GM18526 (cell line): ENCODE results near the gene ATAT1.

ENCODE experiments used
- POLR2A ChIP-seq: IDR thresholded peaks from 3 replicates; pipeline ENCODE4 v1.6.1; 2011; ENCODE audit not compliant: insufficient read length; ENCODE audit errors: extremely low read depth

The ATAT1 gene

DNA sequence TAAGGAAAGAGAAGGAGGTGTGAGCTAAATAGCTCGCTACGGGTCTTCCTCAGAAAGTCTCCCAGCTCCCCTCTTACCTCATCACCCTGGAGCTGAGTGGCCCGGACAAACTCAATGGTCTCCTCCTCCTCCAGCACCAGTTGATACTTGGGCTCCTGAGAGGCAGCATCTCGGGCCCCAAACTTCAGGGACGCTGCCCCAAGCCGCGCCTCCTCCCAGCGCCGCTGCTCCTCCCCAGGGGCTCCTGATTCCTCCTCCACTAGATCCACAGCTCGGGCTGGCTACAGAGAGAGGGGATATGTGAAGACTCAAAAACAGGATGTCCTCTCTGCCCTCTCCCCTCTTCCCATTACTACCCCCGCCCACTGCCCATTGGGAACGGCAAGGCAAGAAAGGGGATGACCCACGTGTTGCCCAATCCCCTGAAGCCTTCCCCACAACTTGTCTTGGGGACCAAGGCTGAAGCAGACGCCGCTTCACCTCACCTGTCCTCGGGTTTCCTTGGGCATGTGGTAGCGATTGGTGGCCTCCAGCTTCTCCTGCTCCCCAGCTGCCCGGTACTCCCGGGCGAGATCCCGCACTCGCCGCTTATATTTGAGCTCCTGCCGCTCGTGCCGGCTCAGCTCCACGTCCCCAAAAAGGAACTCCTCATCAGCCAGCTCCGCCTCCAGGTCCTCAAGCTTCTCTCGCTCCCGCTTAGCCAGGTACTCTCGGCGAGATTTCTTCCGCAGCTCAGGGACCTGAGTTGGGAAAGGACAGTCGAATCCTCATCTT is 38.5 kb downstream of the ATAT1 start:
- TF ChIP-seq POLR2A, result no peak

DNA sequence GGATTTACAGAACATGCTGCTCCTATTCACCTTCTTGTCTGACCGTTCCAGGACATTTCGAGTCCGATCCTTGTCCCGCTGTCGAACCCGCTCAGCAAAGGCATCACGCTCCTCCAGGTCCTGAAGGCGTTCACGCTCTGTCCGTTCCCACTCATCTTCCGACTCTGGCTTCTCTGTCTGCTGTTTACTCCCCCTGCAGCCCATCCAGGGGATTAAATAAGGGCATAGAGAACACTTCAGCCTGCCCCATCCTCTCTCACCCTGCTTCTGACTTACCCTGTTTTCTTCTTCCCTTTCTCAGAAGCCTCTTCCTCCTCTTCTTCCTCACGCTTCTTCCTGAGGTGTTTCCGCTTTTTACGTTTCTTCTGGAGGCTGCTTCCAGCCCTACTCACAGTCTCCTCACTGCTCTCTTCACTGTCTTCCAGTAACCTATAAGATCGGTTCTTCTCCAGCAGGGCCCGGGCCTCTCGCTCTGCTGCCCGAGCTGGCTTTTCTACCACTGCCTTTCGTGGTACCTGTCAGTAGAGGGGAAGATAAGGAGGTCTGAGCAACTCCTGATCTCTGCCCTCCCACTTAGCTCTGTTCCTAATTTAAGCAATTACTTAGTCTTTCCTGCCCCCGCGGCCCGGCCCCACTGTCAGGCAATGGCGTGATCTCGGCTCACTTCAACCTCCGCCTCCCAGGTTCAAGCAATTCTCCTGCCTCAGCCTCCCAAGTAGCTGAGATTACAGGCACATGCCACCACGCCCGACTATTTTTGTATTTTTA is 44.3 kb downstream of the ATAT1 start:
- TF ChIP-seq POLR2A, result no peak

DNA sequence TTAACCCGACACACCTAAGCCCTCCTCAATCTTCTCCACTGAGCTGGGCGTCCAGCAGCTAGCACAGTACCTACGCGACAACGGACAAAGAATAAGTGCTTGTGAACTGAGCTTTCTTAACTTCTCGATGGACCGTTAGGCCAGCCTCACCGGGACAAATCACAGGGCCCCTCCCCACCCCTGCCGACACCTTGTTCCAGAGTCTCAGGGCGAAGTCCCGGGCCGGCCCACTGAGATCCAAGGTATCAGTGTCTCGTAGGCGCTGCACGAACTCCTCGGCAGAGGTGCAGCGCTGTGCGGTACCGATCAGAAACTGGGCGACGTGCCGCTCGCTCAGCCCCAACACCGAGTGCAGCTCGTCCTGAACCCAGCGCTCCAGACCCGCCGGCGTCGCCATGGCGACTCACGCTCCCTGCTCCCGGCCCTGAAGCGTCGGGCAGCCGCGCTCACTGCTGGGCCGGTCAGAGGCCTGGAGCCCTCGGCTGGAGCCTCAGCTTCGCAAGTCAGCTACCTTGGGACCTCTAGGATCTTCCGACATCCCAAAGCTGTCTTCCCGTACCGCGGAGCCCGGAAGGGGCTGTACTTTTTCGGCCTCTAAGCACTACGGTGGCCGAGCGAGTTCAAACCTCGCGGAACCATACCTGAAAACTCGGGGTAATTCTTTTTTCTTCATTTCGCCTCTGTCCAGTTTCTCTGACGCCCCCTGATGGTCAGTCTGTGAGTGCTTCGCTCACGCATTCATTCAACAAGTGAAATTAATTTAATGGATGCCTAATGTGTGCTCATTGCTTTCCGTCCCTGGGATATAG is 46.0 kb downstream of the ATAT1 start, which contains the start of gene DHX16:
Gene DHX16, minus strand, starts transcription at position 562 of the 809 bp plus-strand sequence. Its CDS starts 165 bp downstream, at position 397.
- TF ChIP-seq POLR2A, result peak; percentile 82

DNA sequence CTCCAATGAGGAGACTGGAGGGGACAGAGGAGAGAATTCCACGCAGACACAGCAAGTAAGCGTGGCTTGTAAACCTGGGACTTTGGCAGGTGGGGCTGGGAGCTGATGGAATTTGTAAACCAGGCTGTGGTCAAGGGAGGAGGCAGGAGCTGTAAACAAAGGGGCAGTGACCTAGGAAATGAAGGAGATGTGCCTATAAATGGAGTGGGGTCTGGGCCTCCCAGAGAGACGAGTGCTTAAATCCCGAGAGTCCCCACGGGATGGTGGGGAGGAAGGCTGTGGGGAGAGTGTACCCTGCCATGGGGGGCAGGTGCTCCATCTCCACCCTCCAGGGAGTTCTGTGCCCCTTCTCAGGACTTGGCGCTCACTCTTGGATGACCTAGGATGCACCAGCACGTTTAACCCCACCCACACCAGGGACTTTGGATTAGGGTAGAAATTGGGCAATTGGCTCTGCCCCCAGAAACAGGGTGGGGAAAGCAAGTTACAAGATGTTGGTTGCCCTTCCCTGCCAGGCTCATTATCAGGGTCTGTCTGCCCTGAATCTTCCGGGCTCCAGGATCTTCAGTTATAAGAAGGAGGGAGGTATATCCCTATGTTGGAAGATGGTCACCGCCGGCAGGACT is 50.1 kb downstream of the ATAT1 start:
- no peak for TF ChIP-seq POLR2A

DNA sequence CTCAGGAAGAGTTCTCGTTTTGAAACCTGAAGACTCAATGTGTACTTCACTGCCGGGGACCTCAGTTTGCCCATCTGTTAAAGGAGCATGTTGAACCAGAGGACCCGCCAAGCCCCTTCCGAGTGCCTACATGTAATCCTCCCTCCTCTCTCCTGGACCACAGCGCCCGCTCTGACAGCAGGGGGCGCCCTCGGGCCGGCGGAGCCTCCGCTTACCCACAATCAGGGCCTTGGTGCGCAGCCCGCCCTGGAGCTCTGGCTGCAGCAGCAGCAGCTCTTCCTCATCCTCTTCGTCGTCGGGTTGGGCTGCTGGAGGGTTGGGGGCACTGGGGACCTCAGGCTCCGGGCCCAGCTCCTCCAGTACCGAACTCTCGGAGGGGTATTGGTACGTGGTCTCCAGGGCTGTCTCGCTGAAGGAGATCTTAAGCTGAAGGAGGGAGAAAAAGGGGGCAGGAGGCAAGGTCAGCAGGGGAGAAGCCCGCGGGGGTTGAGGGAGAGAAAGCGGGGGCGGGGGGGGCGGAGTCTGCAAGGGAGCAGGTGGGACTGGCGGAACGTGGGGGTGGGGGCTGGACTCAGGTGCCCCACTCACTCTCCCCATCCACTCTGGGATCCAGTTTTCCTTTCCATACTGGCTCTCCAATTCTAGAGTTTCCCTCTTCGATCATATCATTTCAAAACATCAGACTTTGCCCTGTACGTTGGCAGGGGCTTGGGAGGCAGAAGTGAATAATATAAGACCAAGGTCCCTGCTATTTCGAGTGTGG is 52.5 kb downstream of the ATAT1 start:
- TF ChIP-seq POLR2A, result no peak

DNA sequence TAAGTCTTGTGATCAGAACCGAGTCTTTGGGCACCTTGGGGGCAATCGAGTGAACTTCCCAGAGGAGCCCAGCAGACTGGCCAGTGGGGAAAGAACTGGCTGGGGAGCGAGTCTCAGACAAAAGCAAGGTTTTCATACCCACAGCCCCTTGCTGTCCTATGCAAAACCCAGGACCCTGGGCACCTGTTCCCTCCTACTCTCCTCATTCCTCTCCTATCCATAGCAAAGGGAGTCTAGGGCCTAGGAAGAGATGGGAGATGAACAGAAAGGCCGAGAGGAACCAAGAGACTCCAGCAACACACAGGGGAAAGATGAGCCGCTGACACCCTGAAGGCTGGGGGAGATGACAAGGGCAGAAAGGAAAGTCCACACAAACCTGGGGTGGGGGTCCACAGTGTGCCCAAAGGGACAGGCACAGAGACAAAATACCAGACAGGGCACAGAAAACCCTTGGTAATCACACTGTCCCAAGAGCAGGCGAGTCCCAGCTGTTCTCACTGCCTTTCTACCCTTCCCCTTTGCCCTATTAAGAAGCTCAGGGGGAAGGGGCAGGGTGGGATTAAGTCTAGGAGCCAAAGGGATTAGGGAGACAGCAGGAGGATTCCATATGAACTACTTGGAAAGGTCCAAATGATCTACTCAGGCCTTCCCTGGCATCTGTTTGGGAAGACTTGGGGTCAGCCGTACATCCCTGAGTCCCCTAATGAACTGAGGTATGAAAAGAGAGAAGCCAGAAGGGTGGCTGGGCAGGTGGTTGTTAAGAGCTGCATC is 53.3 kb downstream of the ATAT1 start:
- no peak for TF ChIP-seq POLR2A

DNA sequence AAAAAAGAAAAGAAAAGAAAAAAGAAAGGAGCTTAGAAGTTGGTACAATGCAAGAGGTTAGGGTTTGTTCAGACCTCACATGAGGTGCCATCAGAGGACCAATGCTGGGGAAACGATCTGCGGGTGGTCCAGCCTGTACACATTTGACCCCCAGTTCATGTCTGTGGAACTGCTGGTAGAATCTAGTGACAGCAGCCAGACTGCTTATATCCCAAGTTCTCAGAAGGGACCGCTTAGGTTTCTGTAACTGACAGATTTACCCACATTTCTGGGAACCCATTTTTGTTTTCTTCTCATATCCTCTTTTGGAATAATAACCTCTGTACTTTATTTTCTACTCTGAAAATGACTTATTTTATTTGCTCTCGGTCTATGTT is 55.1 kb downstream of the ATAT1 start:
- no peak for TF ChIP-seq POLR2A

DNA sequence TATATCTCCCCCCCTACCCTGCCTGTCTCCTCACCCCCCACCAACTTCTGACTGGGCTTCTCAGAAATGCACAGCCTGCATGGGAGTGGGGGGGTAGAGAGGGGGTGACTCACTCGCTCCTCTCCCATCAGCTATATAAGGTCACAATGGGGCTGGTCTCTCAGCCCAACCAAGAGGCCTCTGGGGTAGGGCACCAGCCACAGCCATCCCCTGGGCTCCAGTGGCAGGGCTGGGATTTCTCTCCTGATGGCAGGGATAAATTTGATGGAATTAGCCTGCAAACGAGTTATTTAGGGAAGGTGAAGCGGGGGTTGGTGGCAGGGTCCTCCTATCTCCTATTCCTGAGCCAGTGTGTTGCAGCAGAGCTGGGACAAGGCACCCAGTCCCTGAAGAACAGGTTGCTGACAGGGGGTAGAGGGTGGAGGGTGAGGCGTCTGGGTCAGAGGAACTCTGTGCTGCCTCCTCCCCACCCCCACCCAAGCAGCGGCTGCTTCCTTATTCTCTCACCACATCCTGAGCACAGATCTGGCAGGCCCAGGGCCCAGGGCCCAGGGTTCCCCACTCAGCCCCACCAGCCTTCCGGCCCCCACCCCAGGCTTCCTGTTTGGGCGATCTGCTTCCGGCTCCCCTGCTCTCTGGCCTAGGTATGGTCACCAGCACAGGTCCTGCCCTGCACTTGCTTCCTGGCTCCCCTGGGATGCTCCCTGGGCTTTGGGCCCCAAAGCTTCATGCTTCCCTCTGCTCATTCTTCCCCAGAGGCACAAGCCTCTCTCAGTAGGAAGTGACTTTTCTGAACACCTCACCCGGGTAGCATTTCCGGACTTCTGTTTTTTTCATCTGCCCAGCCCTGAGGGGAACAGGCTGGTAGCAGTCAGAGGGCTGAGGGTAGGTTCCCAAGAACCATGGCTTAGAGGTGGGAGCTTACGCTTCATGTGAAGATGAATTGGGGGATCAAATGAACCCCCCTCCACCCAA is 55.8 kb downstream of the ATAT1 start:
- peak; percentile 65 for TF ChIP-seq POLR2A

DNA sequence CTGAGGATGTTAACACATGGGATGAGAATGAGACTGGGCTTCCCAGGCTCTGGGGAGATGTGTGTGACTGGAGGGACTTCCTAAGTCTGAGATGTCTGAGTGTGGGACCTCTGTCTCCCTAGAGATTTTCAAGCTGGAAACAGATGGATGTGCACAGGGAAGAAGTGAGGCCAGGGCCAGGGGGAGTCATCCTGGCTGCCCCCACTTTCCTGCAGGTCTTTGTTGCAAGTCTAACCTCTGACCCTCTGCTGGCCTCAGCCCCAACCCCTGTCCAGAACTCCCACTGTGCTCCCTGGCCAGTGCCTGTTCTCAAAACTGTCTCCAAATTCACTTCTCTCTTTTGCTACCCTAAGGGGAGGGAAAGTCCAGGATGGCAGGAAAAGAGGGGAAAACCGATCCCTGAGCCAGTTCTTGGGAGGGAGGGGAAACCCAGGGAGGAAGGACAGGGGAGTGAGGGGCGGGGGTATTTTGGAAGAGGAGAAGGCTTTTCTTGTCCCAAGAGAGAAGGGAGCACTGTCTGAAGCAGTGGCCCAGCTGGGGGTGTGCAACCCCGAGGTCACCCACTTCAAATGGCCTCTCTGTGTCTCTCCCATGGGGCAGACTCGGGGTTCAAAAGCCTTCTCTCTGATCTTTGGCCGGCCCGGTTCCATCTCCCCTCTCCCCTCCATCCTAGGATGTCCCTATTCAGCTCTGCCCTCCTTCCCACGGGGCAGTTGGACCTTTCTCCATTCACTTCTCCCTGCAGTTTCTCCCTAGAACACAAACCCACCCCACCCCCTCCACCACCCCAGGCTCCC is 56.7 kb downstream of the ATAT1 start:
- no peak for TF ChIP-seq POLR2A

DNA sequence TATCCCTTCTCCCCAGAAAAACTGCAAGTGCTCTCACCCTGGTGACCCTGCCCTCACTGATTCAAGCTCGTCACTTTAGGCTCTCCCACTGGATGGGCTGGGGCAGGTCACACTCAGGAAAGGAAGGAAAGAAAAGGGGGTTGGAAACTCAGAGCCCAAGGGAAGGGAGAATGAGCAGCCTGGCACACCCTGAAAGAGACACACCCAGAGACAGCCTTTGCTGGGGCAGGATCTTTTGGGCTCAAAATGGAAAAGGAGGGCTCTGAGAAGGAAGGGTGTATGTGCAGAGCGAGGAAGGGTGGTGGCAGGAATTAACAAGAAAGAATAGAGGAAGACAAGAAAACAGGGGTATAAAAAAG is 57.3 kb downstream of the ATAT1 start:
- TF ChIP-seq POLR2A, result no peak

DNA sequence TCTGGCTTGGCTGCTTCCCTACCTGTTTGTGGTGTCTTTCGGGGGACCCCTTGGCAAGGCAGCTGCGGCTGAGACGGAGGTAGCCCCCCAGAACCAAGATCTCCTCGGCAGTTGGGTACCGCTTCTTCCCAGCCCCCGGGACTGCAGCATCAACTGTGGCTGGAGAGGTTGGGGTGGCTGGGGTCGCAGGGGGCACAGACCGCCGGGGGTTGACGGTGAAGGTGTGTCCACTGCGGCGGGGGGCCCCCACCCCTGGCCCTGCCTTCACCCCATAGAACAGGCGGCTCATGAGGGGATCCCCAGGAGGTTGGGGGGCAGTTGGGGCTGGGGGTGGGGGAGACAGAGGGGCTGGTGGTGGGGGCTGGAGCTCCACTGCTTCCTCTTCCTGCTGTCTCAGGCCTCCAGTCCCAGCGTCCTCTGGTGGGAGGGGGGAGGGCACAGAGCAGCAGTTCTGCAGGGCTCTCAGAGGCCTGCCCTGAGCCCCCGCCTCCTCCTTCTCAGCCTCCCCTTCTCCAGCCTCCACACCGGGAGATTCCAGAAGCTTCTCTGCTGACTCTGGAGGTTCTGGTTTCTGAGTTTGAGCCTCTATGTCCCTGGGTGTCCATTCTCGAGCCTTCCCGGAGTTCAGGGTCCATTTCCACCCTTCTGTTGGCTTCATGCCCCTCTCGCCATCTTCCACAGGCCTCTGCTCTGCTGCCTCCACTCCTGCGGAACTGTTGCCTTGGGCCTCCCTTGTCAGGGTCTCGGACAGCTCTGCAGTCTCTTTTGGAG is 57.9 kb downstream of the ATAT1 start:
- peak; percentile 26 for TF ChIP-seq POLR2A
